Pericardium fibroblast (primary cell): Measurements from ENCODE around the gene SHANK2. TPM values are rescaled to one million over a fixed set of nuclear protein-coding genes. Genes with fewer than 3 reads are reported as not detected.

ENCODE experiments used
- total RNA-seq: library from RNA; depleted of rRNA; stranded (reverse); fragments of >200 nt; gene quantifications from 2 replicates; pipeline ENCODE4 v1.2.3, GENCODE V29; 2015

SHANK2 gene
- 2.2 TPM in 1 of 2 replicates, not detected in the other for total RNA-seq

DNA sequence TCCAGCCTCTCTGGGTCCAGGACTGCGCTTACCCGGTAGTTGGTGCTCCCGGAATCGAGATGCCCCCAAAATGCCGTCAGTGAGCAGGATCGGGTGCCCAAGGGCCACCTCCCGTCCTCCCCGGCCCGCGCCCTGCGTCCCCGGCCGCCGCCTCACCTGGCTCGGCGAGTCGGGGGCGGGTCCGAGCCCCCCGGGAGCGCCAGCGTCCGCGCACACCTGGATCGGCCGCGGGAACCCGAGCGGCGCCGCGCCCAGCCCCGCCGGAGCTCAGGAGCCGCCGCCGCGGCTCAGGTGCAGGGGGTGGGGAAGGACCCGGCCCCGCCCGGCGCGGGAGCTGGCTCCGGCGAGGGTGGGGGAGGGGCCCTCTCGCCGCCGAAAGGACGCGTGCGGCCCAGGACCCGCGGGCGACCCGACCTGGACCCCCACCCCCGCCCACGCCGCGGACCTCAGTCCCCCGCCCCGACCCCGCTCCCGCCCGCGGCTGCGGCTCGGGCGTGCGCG is at the start of gene SHANK2:
TSS of gene SHANK2 (minus strand) at position 309 of the 501 bp plus-strand sequence. CDS start 105,251 bp downstream, outside the sequence.

Other genes starting within 250 kb of the SHANK2 start
- gene DHCR7, start 195.8 kb upstream of the SHANK2 start, total RNA-seq: 55.2 and 95.8 TPM in 2 replicates
- 48.7 and 49.6 TPM in 2 replicates for gene NADSYN1, start 200.6 kb upstream of the SHANK2 start, total RNA-seq